HG03469 (cell line): ENCODE results near the gene GPER1.
A peak's percentile ranks its signal among the peaks of the same experiment; 100 is the strongest.

ENCODE experiments used
- ATAC-seq: cut with Tn5 transposase; IDR thresholded peaks from one replicate; pipeline ENCODE4 v1.9.1; 2021; ENCODE audit warnings: mild to moderate bottlenecking, moderate library complexity, moderate number of reproducible peaks; ENCODE audit not compliant: unreplicated experiment

GPER1 gene

GRCh38 chr7:1086588-1087464, 1.1 kb upstream of the GPER1 start:
- ATAC-seq: peak; percentile 34

GRCh38 chr7:1087465-1087814, 473 bp upstream of the GPER1 start:
- ATAC-seq: no peak

GRCh38 chr7:1090236-1090635, 2.3 kb downstream of the GPER1 start:
- no peak for ATAC-seq

- ATAC-seq: no peak
These were observed 3.1 kb downstream of the GPER1 start for GRCh38 chr7:1090686-1091643.

- no peak for ATAC-seq
These were observed 3.7 kb downstream of the GPER1 start for GRCh38 chr7:1091644-1092027.

- ATAC-seq: no peak
These were observed 4.3 kb downstream of the GPER1 start for GRCh38 chr7:1092161-1092632.

GRCh38 chr7:1092806-1093501, 5.0 kb downstream of the GPER1 start:
- ATAC-seq: no peak

- no peak for ATAC-seq
These were observed 5.6 kb downstream of the GPER1 start for GRCh38 chr7:1093502-1093843.

GRCh38 chr7:1093916-1094508, 6.1 kb downstream of the GPER1 start:
- no peak for ATAC-seq

GRCh38 chr7:1094870-1095269, 7.0 kb downstream of the GPER1 start:
- ATAC-seq: no peak

GRCh38 chr7:1095621-1096155, 7.8 kb downstream of the GPER1 start:
- ATAC-seq: no peak

GRCh38 chr7:1096156-1097119, 8.5 kb downstream of the GPER1 start:
- no peak for ATAC-seq

GRCh38 chr7:1097120-1097504, 9.2 kb downstream of the GPER1 start:
- no peak for ATAC-seq

GRCh38 chr7:1098243-1099153, 10.6 kb downstream of the GPER1 start:
- no peak for ATAC-seq

GRCh38 chr7:1099154-1099542, 11.2 kb downstream of the GPER1 start:
- ATAC-seq: no peak

- ATAC-seq: no peak
These were observed 11.7 kb downstream of the GPER1 start for GRCh38 chr7:1099637-1100036.

GRCh38 chr7:1100386-1100785, 12.5 kb downstream of the GPER1 start:
- no peak for ATAC-seq

- ATAC-seq: no peak
These were observed 13.1 kb downstream of the GPER1 start for GRCh38 chr7:1100834-1101562.
